HG02763 (cell line): ENCODE data around the gene CHKB.
"Not testable (repeated sequence)": the region's sequence is repeated elsewhere in the genome, so short reads cannot be mapped to it uniquely, and the experiment has no call there.

Source experiments
- ATAC-seq: cut with Tn5 transposase; IDR thresholded peaks from one replicate; pipeline ENCODE4 v1.9.1; 2021; ENCODE audit warnings: mild to moderate bottlenecking, moderate library complexity; ENCODE audit not compliant: unreplicated experiment

Gene CHKB

GRCh38 chr22:50612528-50613221 lies 30.0 kb upstream of the CHKB start:
- ATAC-seq = no peak

DNA sequence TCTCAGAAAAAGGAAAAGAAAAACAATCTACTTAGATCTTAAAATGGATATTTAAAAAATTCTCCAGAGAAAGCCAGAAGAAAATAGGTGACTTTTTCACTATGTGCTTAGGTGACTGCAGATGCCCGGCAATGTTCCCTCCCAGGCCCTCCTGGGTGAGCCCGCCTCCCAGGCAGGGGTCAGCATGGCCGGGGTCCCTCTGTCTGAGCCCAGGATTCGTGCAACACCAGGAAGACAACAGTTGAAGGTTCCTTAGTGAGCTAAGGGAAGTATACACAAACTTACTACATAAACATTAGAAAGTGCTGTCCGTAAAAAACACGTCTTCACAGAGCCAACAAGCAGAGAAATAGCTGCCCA lies 29.5 kb upstream of the CHKB start:
- no peak for ATAC-seq

DNA sequence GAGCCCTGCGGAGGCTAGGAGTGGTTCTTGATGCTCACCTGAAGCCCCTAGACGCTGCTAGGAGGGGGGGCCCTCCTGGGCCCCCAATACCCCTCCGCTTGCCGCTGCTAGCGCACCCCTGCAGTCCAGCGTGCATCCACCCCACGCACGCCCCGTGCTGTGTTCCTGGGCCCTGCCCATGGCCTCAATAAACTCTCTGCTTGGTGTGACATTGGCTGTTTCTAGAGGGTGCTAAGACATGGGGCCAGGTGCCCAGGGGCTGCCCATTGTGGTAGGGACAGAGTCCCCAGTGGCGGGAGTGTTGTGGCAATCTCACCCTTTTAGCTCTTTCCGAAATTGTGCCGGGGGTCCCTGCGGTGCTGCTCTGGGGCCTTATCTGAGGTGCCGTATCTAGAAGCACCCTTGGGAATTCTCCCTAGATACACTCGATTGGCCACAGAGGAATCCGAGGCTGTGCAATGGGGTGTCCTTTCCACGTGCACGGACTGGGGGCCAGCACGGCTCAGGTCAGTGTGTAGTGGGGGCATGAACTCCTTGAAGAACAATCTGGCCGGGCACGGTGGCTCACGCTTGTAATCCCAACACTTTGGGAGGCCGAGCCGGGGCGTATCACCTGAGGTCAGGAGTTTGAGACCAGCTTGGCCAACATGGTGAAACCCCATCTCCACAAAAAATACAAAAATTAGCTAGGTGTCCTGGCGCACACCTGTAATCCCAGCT lies 28.9 kb upstream of the CHKB start:
- ATAC-seq = no peak

DNA sequence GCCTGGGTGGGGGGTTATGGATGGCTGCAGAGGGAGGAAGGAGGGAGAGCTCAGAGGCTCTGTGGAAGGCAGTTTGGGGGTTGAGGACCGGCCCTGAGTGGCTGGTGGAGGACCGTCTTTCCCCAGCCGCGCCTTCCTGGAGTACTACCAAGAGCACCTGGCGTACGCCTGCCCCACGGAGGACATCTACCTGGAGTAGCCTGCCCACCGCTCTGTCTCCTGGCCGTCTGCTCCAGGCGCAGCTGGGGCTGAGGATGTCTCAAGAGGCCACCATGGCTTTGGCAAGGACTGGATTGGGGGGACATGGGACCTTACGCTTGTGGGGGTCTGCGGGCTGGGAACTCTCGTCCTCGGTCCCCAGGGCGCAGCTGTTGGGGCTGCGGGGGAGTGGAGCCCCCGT lies 27.9 kb upstream of the CHKB start:
- no peak for ATAC-seq

DNA sequence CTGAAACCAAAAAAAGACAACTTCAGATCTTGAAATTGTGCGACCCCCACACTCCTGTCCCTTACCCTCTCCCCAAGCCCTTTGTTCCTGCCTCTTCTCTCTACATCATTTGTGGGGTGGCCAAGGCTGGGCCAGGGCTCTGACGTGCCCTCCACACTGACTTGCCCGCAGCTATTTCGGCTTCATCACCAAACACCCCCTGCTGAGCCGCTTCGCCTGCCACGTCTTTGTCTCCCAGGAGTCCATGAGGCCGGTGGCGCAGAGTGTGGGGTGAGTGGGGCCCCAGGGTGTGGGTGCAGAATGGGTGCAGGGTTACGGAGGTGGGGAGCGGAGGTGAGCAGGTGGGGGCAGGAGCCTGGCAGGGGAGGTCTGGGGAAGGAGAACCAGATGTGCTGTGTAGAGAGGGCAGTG lies 27.4 kb upstream of the CHKB start:
- ATAC-seq = no peak

GRCh38 chr22:50609599-50609998 lies 26.9 kb upstream of the CHKB start:
- no peak for ATAC-seq

- ATAC-seq = no peak
Observed at GRCh38 chr22:50608996-50609395, 26.3 kb upstream of the CHKB start.

DNA sequence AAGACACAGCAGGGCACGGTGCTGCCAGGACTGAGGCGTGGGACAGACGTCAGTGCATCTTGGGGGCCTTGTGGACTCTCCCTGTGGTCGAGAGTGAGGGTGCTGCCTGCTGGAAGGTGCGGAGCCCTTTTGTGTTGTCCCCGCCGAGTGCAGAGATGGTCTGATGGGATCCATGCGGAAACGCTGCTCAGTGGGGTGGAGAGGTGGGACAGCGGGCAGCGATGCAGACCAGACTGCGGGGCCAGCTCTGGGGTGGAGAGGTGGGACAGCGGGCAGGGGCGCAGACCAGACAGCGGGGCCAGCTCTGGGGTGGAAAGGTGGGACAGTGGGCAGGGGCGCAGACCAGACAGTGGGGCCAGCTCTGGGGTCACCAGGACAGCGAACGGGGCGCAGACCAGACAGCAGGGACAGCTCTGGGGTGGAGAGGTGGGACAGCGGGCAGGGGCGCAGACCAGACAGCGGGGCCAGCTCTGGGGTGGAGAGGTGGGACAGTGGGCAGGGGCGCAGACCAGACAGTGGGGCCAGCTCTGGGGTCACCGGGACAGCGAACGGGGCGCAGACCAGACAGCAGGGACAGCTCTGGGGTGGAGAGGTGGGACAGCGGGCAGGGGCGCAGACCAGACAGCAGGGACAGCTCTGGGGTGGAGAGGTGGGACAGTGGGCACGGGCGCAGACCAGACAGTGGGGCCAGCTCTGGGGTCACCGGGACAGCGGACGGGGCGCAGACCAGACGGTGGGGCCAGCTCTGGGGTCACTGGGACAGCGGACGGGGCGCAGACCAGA lies 25.6 kb upstream of the CHKB start:
- ATAC-seq = not testable (repeated sequence)

GRCh38 chr22:50607659-50608020 lies 25.0 kb upstream of the CHKB start:
- ATAC-seq = no peak

DNA sequence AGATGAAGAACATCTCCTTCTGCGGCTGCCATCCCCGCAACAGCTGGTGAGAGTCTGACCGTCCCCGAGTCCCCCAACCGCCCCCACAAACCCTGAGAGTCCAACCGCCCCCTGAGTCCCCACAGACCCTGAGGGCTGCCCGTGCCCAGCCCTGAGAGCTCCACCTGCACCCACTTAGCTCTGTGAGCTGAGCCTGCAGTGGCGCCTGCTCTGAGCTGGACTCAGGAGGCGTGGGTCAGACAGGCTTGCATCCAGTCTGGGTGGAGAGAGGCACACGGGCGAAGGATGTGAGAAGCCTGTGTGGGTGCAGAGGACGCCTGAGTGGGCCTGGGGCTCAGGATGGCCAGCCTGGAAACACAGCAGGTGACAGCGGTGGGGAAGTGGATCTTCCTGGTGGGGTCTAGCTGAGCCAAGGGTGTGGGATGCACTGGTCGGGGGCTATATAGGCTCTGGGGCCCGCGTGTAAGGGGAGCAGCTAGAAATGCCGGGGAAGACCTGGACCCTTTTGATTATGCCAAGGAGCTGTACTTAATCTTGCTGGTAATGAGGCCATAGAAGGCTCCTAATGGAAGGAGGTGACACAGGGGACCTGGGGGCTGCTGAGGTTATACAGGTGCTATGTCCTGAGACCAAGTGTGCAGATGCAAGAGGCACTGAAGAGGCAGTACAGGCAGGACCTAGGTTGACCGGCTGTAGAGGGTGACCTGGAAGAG lies 24.5 kb upstream of the CHKB start:
- no peak for ATAC-seq

GRCh38 chr22:50606165-50606945 lies 23.7 kb upstream of the CHKB start:
- no peak for ATAC-seq

DNA sequence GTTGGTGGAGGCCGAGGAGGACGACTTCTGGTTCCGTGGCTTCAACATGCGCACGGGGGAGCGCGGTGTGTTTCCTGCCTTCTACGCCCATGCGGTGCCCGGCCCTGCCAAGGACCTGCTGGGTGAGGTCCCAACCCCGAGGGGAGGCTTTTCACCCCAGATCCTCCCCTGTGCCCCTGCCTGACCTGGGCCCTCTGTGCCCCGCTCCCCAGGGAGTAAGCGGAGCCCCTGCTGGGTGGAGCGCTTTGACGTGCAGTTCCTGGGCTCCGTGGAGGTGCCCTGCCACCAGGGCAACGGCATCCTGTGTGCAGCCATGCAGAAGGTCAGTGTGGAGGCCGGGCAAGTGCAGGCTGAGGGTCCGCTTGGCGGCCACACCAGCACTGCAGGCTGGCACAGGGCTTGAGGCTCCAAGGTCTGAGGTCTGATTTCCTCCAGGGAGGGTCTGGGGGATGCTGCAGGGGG lies 23.0 kb upstream of the CHKB start:
- no peak for ATAC-seq

DNA sequence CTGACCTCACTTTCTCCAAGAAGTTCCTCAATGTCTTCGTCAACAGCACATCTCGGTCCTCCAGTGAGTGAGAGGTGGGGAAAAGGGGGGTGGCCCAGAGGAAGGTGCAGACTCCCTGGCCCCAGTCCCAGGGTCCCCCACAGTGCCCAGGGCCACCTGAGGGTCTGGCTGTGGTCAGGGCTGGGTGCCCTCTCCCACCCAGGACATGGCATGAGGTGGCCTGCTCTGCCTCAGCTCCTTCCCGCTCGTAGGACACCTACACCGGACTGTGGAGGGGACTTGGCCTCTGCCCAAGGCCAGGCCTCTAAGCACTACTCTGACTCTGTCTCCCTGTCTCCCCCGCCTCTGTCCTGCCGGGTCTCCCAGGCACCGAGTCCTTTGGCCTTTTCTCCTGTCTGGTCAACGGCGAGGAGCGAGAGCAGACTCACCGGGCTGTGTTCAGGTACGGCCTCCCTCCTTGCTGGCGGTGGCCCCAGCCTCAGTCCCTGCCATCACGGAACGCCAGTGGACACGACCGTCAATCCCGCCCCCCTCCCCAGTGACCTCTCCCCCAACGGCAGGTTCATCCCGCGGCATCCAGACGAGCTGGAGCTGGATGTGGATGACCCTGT lies 22.5 kb upstream of the CHKB start:
- ATAC-seq = no peak

DNA sequence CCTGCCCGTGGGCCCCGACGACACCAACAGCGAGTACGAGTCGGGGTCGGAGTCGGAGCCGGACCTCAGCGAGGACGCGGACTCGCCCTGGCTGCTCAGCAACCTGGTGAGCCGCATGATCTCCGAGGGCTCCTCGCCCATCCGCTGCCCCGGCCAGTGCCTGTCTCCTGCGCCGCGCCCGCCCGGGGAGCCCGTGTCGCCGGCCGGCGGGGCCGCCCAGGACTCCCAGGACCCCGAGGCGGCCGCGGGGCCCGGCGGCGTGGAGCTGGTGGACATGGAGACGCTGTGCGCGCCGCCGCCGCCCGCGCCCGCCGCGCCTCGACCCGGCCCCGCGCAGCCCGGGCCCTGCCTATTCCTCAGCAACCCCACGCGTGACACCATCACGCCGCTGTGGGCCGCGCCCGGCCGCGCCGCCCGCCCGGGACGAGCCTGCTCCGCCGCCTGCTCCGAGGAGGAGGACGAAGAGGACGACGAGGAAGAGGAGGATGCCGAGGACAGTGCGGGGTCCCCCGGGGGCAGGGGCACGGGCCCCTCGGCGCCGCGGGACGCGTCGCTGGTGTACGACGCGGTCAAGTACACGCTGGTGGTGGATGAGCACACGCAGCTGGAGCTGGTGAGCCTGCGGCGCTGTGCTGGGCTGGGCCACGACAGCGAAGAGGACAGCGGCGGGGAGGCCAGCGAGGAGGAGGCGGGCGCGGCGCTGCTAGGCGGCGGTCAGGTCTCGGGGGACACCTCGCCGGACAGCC lies 21.8 kb upstream of the CHKB start:
- ATAC-seq = no peak

GRCh38 chr22:50603511-50604255 lies 21.0 kb upstream of the CHKB start:
- ATAC-seq = no peak

DNA sequence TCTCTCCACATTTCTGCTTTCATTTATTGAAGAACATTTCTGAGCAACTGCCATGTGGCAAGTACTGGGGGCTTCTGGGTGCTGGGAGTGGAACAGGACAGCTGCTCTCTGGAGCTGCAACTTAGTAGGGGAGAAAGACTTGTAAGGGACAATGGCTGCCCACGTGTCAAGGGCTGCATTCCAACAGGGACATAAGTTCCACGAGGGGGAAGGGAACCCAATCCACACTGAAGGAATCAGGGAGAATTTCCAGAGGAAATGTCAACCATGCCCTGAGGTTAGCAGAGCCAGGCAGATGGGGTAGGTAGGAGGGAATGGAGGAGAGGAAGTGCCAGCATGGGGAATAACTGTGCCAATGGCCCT lies 19.7 kb upstream of the CHKB start:
- ATAC-seq = no peak

DNA sequence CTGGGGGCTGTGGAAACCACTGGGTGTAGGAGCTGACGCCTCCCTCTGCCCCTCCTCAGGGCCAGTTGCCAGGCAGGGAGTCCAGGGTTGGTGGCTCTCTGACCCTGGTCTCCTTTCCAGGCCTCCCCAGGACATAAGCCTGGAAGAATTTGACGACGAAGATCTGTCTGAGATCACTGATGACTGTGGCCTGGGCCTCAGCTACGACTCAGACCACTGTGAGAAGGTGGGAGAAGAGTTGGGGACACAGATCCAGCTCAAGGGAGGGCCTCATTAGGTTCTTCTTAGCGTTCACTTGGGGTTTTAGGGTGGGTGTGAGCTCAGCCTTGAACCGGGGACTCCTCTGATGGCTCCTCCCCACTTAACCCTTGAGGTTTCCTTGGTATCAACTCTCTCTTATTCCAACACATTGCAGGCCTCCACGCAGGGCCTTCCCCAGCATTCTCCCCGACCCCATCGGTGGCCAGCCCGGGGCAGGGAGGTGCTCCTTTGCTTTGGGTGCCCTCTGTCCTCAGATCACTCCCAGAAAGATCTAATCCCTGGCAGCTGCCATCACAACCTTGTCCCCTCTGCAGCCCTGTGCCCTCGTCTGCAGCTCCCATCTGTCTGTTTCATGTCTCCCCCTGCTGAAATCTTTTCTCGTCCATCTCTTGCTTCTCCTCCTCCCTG lies 19.2 kb upstream of the CHKB start:
- no peak for ATAC-seq

- ATAC-seq = no peak
Observed at GRCh38 chr22:50600967-50601668, 18.5 kb upstream of the CHKB start.
